Fibroblast of lung (primary cell): ENCODE measurements around the gene C1GALT1C1. TPM values are rescaled to one million over a fixed set of nuclear protein-coding genes. Genes with fewer than 3 reads are reported as not detected.
"Not testable (repeated sequence)": the region's sequence is repeated elsewhere in the genome, so short reads cannot be mapped to it uniquely, and the experiment has no call there.

Source experiments
- DNase-seq, 2 donors: peaks; one replicate each; pipeline versions ENCODE4 v3.0.0 to v3.0.0-alpha.2; 2010; ENCODE audit warnings: low read depth in 2 of 2
- H2AFZ ChIP-seq: 2 replicates; pipeline ENCODE4 v1.5.1; 2012; ENCODE audit warnings: low read length, control low read depth, inconsistent platforms
- H3K27ac ChIP-seq: 2 replicates; pipeline ENCODE4 v1.5.1; 2011; ENCODE audit warnings: low read length, control low read depth; ENCODE audit not compliant: insufficient read depth
- H3K27me3 ChIP-seq: 2 replicates; pipeline ENCODE4 v1.5.1; 2011; ENCODE audit warnings: mild to moderate bottlenecking, low read length; ENCODE audit not compliant: control insufficient read depth, insufficient read depth
- H3K36me3 ChIP-seq: 2 replicates; pipeline ENCODE4 v1.5.1; 2011; ENCODE audit warnings: low read length; ENCODE audit not compliant: control insufficient read depth, insufficient read depth
- H3K4me1 ChIP-seq: 2 replicates; pipeline ENCODE4 v1.5.1; 2011; ENCODE audit warnings: low read length; ENCODE audit not compliant: control insufficient read depth, insufficient read depth; ENCODE audit errors: extremely low read depth
- H3K4me2 ChIP-seq: 2 replicates; pipeline ENCODE4 v1.5.1; 2011; ENCODE audit warnings: low read length, control low read depth; ENCODE audit not compliant: insufficient read depth; ENCODE audit errors: extremely low read depth
- H3K4me3 ChIP-seq, 4 experiments: fragments of 200-600 bp in 1 of 4; sonication (generic) in 1 of 4; replicated peaks in 1 of 4; 2 replicates each; pipeline ENCODE4 v1.5.1; 2011 to 2016; ENCODE audit warnings: low read length in 4 of 4, low read depth in 3 of 4, mild to moderate bottlenecking in 3 of 4, control low read depth in 2 of 4, inconsistent platforms in 1 of 4, mixed read lengths in 1 of 4; ENCODE audit not compliant: insufficient read depth in 1 of 4; ENCODE audit errors: control extremely low read depth in 1 of 4
- H3K79me2 ChIP-seq: 2 replicates; pipeline ENCODE4 v1.5.1; 2012; ENCODE audit warnings: mild to moderate bottlenecking, low read length, inconsistent platforms; ENCODE audit not compliant: control insufficient read depth, insufficient read depth
- H3K9ac ChIP-seq: 2 replicates; pipeline ENCODE4 v1.5.1; 2011; ENCODE audit warnings: mild to moderate bottlenecking, low read length, control low read depth; ENCODE audit not compliant: insufficient read depth
- H3K9me3 ChIP-seq: 2 replicates; pipeline ENCODE4 v1.5.1; 2012; ENCODE audit warnings: low read depth, low read length; ENCODE audit not compliant: control insufficient read depth, insufficient read depth
- H4K20me1 ChIP-seq: 2 replicates; pipeline ENCODE4 v1.5.1; 2011; ENCODE audit warnings: low read length; ENCODE audit not compliant: control insufficient read depth, insufficient read depth; ENCODE audit errors: extremely low read depth
- EZH2 ChIP-seq: IDR thresholded peaks from 2 replicates; pipeline ENCODE4 v1.5.1; 2012; ENCODE audit warnings: low read length, control low read depth, mild to moderate bottlenecking; ENCODE audit errors: missing control alignments
- polyA plus RNA-seq, 2 donors: library from polyadenylated mRNA; depleted of rRNA in 1 of 2; stranded (reverse) in 1 of 2; unstranded in 1 of 2; fragments of >200 nt; gene quantifications; 2 replicates each; pipeline ENCODE4 v1.2.1, GENCODE V29; 2011 to 2012; ENCODE audit warnings: missing spikeins in 1 of 2
- total RNA-seq: library from RNA; depleted of rRNA; stranded (reverse); fragments of >200 nt; gene quantifications from 2 replicates; pipeline ENCODE4 v1.2.1, GENCODE V29; 2014
- TF ChIP-seq, protein P1 (sequence below), 2 donors: IDR thresholded peaks in 1 of 2; conservative IDR thresholded peaks in 1 of 2; 1 replicate in 1 of 2; 2 replicates in 1 of 2; pipeline ENCODE4 v1.5.1; 2011 to 2012; ENCODE audit warnings: low read length in 2 of 2, control low read depth in 1 of 2, inconsistent platforms in 1 of 2, low read depth in 1 of 2, mild to moderate bottlenecking in 1 of 2

Gene C1GALT1C1
- total and polyA plus RNA-seq, 2 donors (not counting 1 experiment from before 2014, with no cell fraction given): 27.4 to 36.6 TPM

DNA sequence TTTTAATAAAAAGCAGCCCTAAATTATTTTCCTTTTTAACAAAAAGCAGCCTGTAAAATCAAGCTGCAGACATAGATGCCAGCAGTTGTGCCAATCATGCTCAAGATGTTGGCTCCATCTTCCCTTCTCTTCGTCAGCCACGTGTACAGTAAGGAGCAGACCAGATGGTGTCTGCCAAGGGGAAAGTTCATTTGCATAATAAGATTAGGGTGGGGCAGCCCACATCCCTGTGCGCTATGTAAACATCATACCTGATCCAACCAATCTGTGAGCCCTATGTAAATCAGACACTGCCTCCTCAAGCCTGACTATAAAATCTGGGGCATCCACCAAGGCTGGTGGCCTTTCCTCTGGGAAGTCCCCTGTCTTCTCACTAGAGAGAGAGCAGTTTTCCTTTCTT lies 23.1 kb upstream of the C1GALT1C1 start:
- TF ChIP-seq EZH2: no peak
- TF ChIP-seq, protein P1, sequence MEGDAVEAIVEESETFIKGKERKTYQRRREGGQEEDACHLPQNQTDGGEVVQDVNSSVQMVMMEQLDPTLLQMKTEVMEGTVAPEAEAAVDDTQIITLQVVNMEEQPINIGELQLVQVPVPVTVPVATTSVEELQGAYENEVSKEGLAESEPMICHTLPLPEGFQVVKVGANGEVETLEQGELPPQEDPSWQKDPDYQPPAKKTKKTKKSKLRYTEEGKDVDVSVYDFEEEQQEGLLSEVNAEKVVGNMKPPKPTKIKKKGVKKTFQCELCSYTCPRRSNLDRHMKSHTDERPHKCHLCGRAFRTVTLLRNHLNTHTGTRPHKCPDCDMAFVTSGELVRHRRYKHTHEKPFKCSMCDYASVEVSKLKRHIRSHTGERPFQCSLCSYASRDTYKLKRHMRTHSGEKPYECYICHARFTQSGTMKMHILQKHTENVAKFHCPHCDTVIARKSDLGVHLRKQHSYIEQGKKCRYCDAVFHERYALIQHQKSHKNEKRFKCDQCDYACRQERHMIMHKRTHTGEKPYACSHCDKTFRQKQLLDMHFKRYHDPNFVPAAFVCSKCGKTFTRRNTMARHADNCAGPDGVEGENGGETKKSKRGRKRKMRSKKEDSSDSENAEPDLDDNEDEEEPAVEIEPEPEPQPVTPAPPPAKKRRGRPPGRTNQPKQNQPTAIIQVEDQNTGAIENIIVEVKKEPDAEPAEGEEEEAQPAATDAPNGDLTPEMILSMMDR (conservative IDR thresholded peaks at IDR 0.05 in 1 of 2, IDR thresholded peaks at IDR 0.05 in 1 of 2; ENCODE audit: low read depth in 1 of 2, low read length in 2 of 2): no peak
- H3K9ac ChIP-seq: no peak overlapping the region
- H3K79me2 ChIP-seq: no peaks in the 10 kb centered on the region
- H3K4me1 ChIP-seq: no peaks in the 10 kb centered on the region
- no peaks in the 10 kb centered on the region for H4K20me1 ChIP-seq
- H3K4me2 ChIP-seq: no peak overlapping the region
- H2AFZ ChIP-seq: no peak overlapping the region
- DNase-seq: no peak
- H3K9me3 ChIP-seq: no peaks in the 10 kb centered on the region
- H3K27me3 ChIP-seq: no peaks in the 10 kb centered on the region
- no peaks in the 10 kb centered on the region for H3K36me3 ChIP-seq
- H3K4me3 ChIP-seq: no peak overlapping the region
- no peak overlapping the region for H3K27ac ChIP-seq

DNA sequence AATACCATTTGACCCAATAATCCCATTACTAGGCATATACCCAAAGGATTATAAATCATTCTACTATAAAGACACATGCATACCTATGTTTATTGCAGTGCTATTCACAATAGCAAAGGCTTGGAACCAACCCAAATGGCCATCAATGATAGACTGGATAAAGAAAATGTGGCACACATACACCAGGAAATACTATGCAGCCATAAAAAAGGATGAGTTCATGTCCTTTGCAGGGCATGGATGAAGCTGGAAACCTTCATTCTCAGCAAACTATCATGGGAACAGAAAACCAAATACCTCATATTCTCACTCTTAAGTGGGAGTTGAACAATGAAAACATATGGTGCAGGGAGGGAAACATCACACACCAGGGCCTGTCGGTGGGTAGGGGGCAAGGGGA lies 22.4 kb upstream of the C1GALT1C1 start:
- not testable (repeated sequence) for H3K27ac ChIP-seq, H3K4me1 ChIP-seq, H4K20me1 ChIP-seq, H3K9me3 ChIP-seq, H3K9ac ChIP-seq, H3K27me3 ChIP-seq, H3K4me2 ChIP-seq, H3K4me3 ChIP-seq, H3K79me2 ChIP-seq, DNase-seq, H2AFZ ChIP-seq, H3K36me3 ChIP-seq

DNA sequence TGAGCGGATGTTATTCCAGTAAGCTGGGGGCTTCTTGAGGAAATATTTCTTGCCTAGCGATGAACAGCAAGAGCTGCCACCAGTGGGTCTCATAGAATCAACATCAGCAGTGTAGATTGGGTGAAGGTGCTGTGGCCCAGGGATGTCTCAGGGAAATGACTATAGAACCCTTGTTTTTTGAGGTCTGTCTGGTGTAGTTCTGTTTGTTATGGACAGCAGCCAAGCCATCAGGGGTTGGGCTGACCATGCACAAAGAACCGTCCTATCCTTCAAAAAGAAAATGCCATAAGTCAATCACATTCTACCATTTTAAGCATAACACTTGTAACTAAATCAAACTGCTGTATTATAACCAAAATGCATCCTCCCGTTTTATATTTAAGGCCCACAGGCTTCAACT lies 17.3 kb upstream of the C1GALT1C1 start:
- no peaks in the 10 kb centered on the region for H3K36me3 ChIP-seq
- no peaks in the 10 kb centered on the region for H3K9me3 ChIP-seq
- TF ChIP-seq, protein P1 (conservative IDR thresholded peaks at IDR 0.05 in 1 of 2, IDR thresholded peaks at IDR 0.05 in 1 of 2; ENCODE audit: low read depth in 1 of 2, low read length in 2 of 2): no peak
- TF ChIP-seq EZH2: no peak
- H3K79me2 ChIP-seq: no peaks in the 10 kb centered on the region
- DNase-seq: peak in 1 of 2 donors; percentile 9
- no peak overlapping the region for H3K9ac ChIP-seq
- no peaks in the 10 kb centered on the region for H3K27me3 ChIP-seq
- no peak overlapping the region for H3K27ac ChIP-seq
- no peak overlapping the region for H2AFZ ChIP-seq
- no peaks in the 10 kb centered on the region for H4K20me1 ChIP-seq
- no peaks in the 10 kb centered on the region for H3K4me1 ChIP-seq
- no peak overlapping the region for H3K4me3 ChIP-seq
- H3K4me2 ChIP-seq: no peak overlapping the region

DNA sequence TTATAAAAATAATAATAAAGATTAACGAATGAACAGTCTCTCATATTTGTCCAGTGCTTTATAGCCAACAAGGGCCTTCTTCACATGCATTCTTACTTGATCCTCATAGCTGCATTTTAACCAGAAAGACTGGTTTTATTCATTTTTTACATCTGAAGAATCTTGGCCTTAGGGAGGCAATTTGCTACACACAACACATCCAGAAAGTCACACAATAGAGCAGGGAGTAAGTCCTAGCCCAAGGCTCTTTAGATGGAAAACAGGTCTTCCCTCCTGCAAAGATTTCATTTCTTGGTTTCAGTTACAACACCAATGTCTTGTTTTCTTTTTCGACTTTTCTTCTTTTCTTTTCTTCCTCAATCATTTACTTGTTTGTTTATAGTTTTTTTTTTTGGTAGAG lies 13.0 kb upstream of the C1GALT1C1 start:
- Histone ChIP-seq H3K9ac (no peak overlapping the region), H3K27me3 (no peaks in the 10 kb centered on the region), H3K9me3 (no peaks in the 10 kb centered on the region), H3K4me3 (no peak overlapping the region), H3K4me1 (no peaks in the 10 kb centered on the region), H4K20me1 (no peaks in the 10 kb centered on the region), H3K79me2 (no peaks in the 10 kb centered on the region), H3K36me3 (no peaks in the 10 kb centered on the region), H2AFZ (no peak overlapping the region), H3K27ac (no peak overlapping the region), H3K4me2 (no peak overlapping the region)
- DNase-seq: no peak
- TF ChIP-seq, protein P1 (conservative IDR thresholded peaks at IDR 0.05 in 1 of 2, IDR thresholded peaks at IDR 0.05 in 1 of 2; ENCODE audit: low read depth in 1 of 2, low read length in 2 of 2): no peak
- TF ChIP-seq EZH2: no peak
